DOHH2 (cell line): ENCODE measurements around the gene PELI2.

Experiments used
- H3F3A ChIP-seq: fragments of 200-600 bp; sonication (generic), shearing (Covaris generic); 2 replicates; pipeline ENCODE4 v1.6.0; 2016; ENCODE audit warnings: antibody characterized with exemption, mild to moderate bottlenecking; ENCODE audit not compliant: control insufficient read depth, insufficient read depth
- H3K27ac ChIP-seq: fragments of 200-600 bp; sonication (generic); 2 replicates; pipeline ENCODE4 v1.5.1; 2014; ENCODE audit warnings: low read depth, mild to moderate bottlenecking, low read length, moderate library complexity
- H3K27me3 ChIP-seq: fragments of 200-600 bp; sonication (generic); 2 replicates; pipeline ENCODE4 v1.6.1; 2014; ENCODE audit warnings: mild to moderate bottlenecking, low read length, mixed read lengths; ENCODE audit not compliant: control insufficient read depth
- H3K36me3 ChIP-seq: fragments of 200-600 bp; sonication (generic); 2 replicates; pipeline ENCODE4 v1.6.1; 2014; ENCODE audit warnings: mild to moderate bottlenecking, low read length, moderate library complexity, mixed read lengths; ENCODE audit not compliant: control insufficient read depth
- H3K4me1 ChIP-seq: fragments of 200-600 bp; sonication (generic); 2 replicates; pipeline ENCODE4 v1.6.1; 2014; ENCODE audit warnings: mild to moderate bottlenecking, low read length, mixed read lengths; ENCODE audit not compliant: control insufficient read depth
- H3K4me2 ChIP-seq: fragments of 200-600 bp; sonication (generic); 2 replicates; pipeline ENCODE4 v1.6.0; 2014; ENCODE audit warnings: mild to moderate bottlenecking, low read length, moderate library complexity
- H3K4me3 ChIP-seq: fragments of 200-600 bp; sonication (generic); 2 replicates; pipeline ENCODE4 v1.5.1; 2014; ENCODE audit warnings: mild to moderate bottlenecking, low read length, mixed read lengths
- H3K79me2 ChIP-seq: fragments of 200-600 bp; sonication (generic); 2 replicates; pipeline ENCODE4 v1.6.1; 2014; ENCODE audit warnings: mild to moderate bottlenecking, low read length, mixed read lengths; ENCODE audit not compliant: control insufficient read depth
- H3K9me2 ChIP-seq: fragments of 200-600 bp; sonication (generic); replicated peaks from 2 replicates; pipeline ENCODE4 v1.6.1; 2014; ENCODE audit warnings: mild to moderate bottlenecking, low read length, mixed read lengths; ENCODE audit not compliant: control insufficient read depth
- H3K9me3 ChIP-seq: fragments of 200-600 bp; sonication (generic); 2 replicates; pipeline ENCODE4 v1.6.1; 2014; ENCODE audit warnings: antibody characterized with exemption, low read length, mixed read lengths; ENCODE audit not compliant: control insufficient read depth, insufficient read depth
- H4K20me1 ChIP-seq: fragments of 200-600 bp; sonication (generic); 2 replicates; pipeline ENCODE4 v1.6.0; 2014; ENCODE audit warnings: low read depth, mild to moderate bottlenecking, antibody characterized with exemption, low read length, moderate library complexity; ENCODE audit not compliant: control insufficient read depth, insufficient read depth
- EZH2phosphoT487 ChIP-seq: fragments of 200-600 bp; sonication (generic); IDR thresholded peaks from 2 replicates; pipeline ENCODE4 v1.6.1; 2017; ENCODE audit warnings: borderline replicate concordance, mild to moderate bottlenecking, antibody characterized with exemption, low read length, moderate library complexity, mixed read lengths
- TF ChIP-seq, protein P1 (sequence below): fragments of 200-600 bp; sonication (generic); IDR thresholded peaks from one replicate; pipeline ENCODE4 v1.5.1; 2014; ENCODE audit warnings: antibody characterized with exemption, mild to moderate bottlenecking, low read depth, low read length; ENCODE audit not compliant: poor library complexity, severe bottlenecking

Gene PELI2

DNA sequence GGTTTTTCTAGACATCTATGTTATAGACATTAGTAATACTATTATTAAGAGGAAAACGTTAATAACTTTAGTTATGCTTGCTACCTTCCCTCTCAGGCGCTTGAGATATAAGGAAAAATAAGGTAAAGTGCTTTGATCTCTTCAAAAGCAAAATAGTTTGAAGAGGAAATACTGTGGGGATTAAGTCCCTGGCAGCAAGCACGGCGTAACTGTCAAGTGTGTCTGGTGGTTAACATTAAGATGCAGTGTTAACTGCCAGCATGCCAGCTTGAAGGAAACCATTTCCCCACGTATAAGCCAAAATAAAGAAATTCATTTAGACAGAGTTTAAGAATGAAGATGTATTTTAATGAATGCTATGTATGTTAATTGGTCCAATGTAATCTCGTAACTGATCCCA lies 31.8 kb downstream of the PELI2 start:
- no peaks in the 10 kb centered on the region for H3K9me2 ChIP-seq
- H3K79me2 ChIP-seq = no peaks in the 10 kb centered on the region
- no peaks in the 10 kb centered on the region for H3K9me3 ChIP-seq
- H3K27ac ChIP-seq = no peak overlapping the region
- no peaks in the 10 kb centered on the region for H3K36me3 ChIP-seq
- H3K4me3 ChIP-seq = no peak overlapping the region
- H3K4me1 ChIP-seq = no peaks in the 10 kb centered on the region
- H3K4me2 ChIP-seq = no peak overlapping the region
- TF ChIP-seq, protein P1, sequence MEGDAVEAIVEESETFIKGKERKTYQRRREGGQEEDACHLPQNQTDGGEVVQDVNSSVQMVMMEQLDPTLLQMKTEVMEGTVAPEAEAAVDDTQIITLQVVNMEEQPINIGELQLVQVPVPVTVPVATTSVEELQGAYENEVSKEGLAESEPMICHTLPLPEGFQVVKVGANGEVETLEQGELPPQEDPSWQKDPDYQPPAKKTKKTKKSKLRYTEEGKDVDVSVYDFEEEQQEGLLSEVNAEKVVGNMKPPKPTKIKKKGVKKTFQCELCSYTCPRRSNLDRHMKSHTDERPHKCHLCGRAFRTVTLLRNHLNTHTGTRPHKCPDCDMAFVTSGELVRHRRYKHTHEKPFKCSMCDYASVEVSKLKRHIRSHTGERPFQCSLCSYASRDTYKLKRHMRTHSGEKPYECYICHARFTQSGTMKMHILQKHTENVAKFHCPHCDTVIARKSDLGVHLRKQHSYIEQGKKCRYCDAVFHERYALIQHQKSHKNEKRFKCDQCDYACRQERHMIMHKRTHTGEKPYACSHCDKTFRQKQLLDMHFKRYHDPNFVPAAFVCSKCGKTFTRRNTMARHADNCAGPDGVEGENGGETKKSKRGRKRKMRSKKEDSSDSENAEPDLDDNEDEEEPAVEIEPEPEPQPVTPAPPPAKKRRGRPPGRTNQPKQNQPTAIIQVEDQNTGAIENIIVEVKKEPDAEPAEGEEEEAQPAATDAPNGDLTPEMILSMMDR = no peak
- no peak for TF ChIP-seq EZH2phosphoT487
- no peaks in the 10 kb centered on the region for H3F3A ChIP-seq
- H3K27me3 ChIP-seq = peaks cover 13% of the 10 kb centered on the region; the same call in 1 of the 2 replicates
- no peaks in the 10 kb centered on the region for H4K20me1 ChIP-seq

DNA sequence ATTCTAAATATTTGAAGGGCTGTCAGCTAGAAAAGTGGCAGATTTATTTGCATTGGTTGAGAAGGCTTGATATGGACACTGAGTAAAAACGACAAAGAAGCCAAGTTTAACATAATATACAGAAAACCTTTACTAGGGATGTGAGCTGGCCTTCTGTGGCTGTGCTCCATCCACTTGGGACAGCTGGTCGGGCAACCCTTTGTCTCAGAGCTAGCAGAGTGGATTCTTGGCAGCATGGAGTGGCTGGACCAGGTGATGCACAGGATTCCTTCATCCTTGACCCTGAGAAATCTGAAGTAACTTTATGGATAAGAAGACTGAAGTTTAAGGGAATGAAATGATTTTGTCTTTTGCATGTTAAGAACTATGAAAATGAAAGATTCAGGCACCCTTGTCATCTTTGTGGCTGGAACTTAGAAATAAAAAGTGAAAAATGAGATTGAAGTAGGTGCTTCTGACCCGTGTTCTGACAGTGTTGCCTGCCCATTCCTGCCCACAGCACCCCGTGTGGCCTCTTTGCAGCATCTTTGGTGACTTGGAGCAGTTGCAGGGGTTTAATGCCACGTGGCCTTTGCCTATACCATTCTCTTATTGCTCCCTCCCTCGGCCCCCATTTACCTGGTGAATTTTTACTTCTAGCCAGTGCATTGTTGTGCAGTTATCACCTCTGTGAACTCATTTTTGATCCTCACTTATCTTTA lies 32.6 kb downstream of the PELI2 start:
- no peak overlapping the region for H3K4me3 ChIP-seq
- no peaks in the 10 kb centered on the region for H3K79me2 ChIP-seq
- H3K9me3 ChIP-seq = no peaks in the 10 kb centered on the region
- H3K4me1 ChIP-seq = no peaks in the 10 kb centered on the region
- no peaks in the 10 kb centered on the region for H3K9me2 ChIP-seq
- no peaks in the 10 kb centered on the region for H3F3A ChIP-seq
- peaks cover 13% of the 10 kb centered on the region; the same call in 1 of the 2 replicates for H3K27me3 ChIP-seq
- H3K4me2 ChIP-seq = no peak overlapping the region
- no peak for TF ChIP-seq EZH2phosphoT487
- TF ChIP-seq, protein P1 = no peak
- H4K20me1 ChIP-seq = no peaks in the 10 kb centered on the region
- no peaks in the 10 kb centered on the region for H3K36me3 ChIP-seq
- no peak overlapping the region for H3K27ac ChIP-seq

DNA sequence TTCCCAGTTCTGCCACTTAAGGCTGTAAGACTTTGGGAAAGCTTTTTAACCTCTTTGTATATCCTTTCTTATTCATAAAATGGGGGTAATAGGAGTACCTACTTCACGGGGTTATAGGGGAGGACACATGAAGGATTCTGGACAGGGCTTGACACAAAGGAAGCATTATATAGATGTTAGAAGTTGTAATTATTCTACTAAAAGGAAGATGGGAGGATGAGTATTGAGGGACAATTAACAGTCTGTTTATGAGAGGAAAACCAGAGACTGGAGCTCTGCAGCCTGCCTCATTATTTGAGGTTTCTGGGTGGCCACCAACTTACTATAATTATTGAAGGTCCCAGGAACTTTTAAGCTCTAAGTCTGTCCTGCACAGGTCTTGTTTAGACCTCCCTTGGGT lies 34.0 kb downstream of the PELI2 start:
- no peak for TF ChIP-seq EZH2phosphoT487
- TF ChIP-seq, protein P1 = no peak

More for the DNA sequence above, 34.0 kb downstream of the PELI2 start:
- Histone ChIP-seq H3K79me2 (no peaks in the 10 kb centered on the region), H3K4me3 (no peak overlapping the region), H3K36me3 (no peaks in the 10 kb centered on the region), H3F3A (no peaks in the 10 kb centered on the region), H3K4me1 (no peaks in the 10 kb centered on the region), H3K9me3 (no peaks in the 10 kb centered on the region), H4K20me1 (no peaks in the 10 kb centered on the region), H3K9me2 (no peaks in the 10 kb centered on the region), H3K27me3 (peaks cover 13% of the 10 kb centered on the region; the same call in 1 of the 2 replicates), H3K4me2 (no peak overlapping the region), H3K27ac (no peak overlapping the region)
